ENCODE data around the gene FCSK. TPM values are rescaled to one million over a fixed set of nuclear protein-coding genes. Genes with fewer than 3 reads are reported as not detected.

Gene FCSK
- total RNA-seq, 1 experiment from 2014 or later, result 6.4 TPM

DNA sequence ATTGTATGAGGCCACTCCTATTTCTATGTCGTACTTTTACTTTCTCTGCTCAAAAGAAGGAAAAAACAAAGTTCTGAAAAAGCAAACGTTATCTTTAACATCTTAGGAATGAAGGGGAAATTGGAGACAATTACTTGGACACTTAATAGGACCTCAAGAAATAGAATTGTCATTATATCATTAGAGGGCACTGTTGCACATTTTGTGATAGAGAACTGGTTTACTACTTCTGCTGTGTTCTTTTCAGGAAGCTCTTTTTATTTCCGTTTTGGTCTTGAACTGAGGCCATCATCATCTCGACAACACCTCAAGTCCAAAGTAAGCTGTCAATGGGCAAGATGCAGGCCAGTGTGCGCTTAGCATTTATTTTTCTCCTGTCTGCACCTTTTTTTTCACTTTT is 54.4 kb downstream of the FCSK start:
- no peak overlapping the region for H2AFZ ChIP-seq (ENCODE audit: low read length)
- H3K4me3 ChIP-seq (ENCODE audit: low read length), result no peak overlapping the region
- DNase-seq, result peak; percentile 71
- H3K4me1 ChIP-seq (ENCODE audit: low read length), result no peaks in the 10 kb centered on the region
- no peaks in the 10 kb centered on the region for H3K27me3 ChIP-seq (ENCODE audit: low read length)
- no peaks in the 10 kb centered on the region for H4K20me1 ChIP-seq (ENCODE audit: insufficient read depth, low read depth, low read length)
- no peaks in the 10 kb centered on the region for H3K9me2 ChIP-seq (replicated peaks; ENCODE audit: insufficient read depth, low read length)
- no peak overlapping the region for H3K9ac ChIP-seq (ENCODE audit: low read length)
- H3K4me2 ChIP-seq (ENCODE audit: low read depth, low read length, poor library complexity, severe bottlenecking), result no peak overlapping the region
- no peak overlapping the region for H3K27ac ChIP-seq (ENCODE audit: low read length)
- peaks cover 7% of the 10 kb centered on the region; the same call in 1 of the 2 replicates for H3K36me3 ChIP-seq (ENCODE audit: insufficient read depth, low read length)
- no peaks in the 10 kb centered on the region for H3K9me3 ChIP-seq (ENCODE audit: low read length)
- H3K79me2 ChIP-seq (ENCODE audit: low read length), result no peaks in the 10 kb centered on the region

DNA sequence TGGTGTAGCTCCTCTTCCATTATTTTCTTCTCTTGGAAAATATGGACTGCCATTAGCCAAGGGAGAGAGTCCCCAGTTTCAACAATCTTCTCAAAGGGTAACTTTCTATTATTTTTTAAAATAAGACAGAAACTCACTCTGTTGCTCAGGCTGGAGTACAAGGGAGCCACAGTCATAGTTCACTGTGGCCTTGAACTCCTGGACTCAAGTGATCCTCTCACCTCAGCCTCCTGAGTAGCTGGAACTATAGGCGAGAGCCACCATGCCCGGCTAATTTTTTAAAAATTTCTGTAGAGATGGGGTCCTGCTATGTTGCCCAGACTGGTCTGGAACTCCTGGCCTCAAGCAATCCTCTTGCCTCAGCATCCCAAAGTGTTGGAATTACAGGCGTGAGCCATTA is 55.8 kb downstream of the FCSK start:
- Histone ChIP-seq H3K27ac (ENCODE audit: low read length) (no peak overlapping the region), H3K79me2 (ENCODE audit: low read length) (no peaks in the 10 kb centered on the region), H3K9ac (ENCODE audit: low read length) (no peak overlapping the region), H3K27me3 (ENCODE audit: low read length) (no peaks in the 10 kb centered on the region), H3K9me2 (replicated peaks; ENCODE audit: insufficient read depth, low read length) (no peaks in the 10 kb centered on the region), H3K4me1 (ENCODE audit: low read length) (no peaks in the 10 kb centered on the region), H2AFZ (ENCODE audit: low read length) (no peak overlapping the region), H3K4me2 (ENCODE audit: low read depth, low read length, poor library complexity, severe bottlenecking) (no peak overlapping the region), H3K9me3 (ENCODE audit: low read length) (no peaks in the 10 kb centered on the region), H3K36me3 (ENCODE audit: insufficient read depth, low read length) (peaks cover 13% of the 10 kb centered on the region; the same call in 1 of the 2 replicates), H3K4me3 (ENCODE audit: low read length) (no peak overlapping the region), H4K20me1 (ENCODE audit: insufficient read depth, low read depth, low read length) (no peaks in the 10 kb centered on the region)
- no peak for DNase-seq

DNA sequence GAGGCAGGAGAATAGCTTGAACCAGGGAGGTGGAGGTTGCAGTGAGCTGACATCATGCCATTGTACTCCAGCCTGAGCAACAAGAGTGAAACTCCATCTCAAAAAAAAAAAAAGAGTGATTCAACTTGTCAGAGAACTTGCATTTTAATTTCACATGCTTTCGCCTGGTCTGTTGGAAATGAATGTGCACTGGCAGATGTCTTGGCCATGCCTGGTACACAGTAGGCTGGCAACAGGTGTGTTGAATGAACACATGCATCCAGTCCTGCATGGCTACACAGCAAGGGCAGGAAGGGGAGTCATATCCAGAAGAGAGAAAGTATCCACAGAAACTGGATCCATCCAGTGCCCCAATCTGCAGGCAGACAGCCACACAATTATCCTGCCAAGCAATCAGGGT is 57.4 kb downstream of the FCSK start:
- DNase-seq, result no peak
- H3K4me2 ChIP-seq (ENCODE audit: low read depth, low read length, poor library complexity, severe bottlenecking), result no peak overlapping the region
- no peaks in the 10 kb centered on the region for H3K9me3 ChIP-seq (ENCODE audit: low read length)
- no peak overlapping the region for H2AFZ ChIP-seq (ENCODE audit: low read length)
- peaks cover 13% of the 10 kb centered on the region; the same call in 1 of the 2 replicates for H3K36me3 ChIP-seq (ENCODE audit: insufficient read depth, low read length)
- no peaks in the 10 kb centered on the region for H3K27me3 ChIP-seq (ENCODE audit: low read length)
- no peaks in the 10 kb centered on the region for H3K9me2 ChIP-seq (replicated peaks; ENCODE audit: insufficient read depth, low read length)
- H3K9ac ChIP-seq (ENCODE audit: low read length), result no peak overlapping the region
- H3K4me3 ChIP-seq (ENCODE audit: low read length), result no peak overlapping the region
- H4K20me1 ChIP-seq (ENCODE audit: insufficient read depth, low read depth, low read length), result no peaks in the 10 kb centered on the region
- no peaks in the 10 kb centered on the region for H3K79me2 ChIP-seq (ENCODE audit: low read length)
- no peaks in the 10 kb centered on the region for H3K4me1 ChIP-seq (ENCODE audit: low read length)
- no peak overlapping the region for H3K27ac ChIP-seq (ENCODE audit: low read length)

DNA sequence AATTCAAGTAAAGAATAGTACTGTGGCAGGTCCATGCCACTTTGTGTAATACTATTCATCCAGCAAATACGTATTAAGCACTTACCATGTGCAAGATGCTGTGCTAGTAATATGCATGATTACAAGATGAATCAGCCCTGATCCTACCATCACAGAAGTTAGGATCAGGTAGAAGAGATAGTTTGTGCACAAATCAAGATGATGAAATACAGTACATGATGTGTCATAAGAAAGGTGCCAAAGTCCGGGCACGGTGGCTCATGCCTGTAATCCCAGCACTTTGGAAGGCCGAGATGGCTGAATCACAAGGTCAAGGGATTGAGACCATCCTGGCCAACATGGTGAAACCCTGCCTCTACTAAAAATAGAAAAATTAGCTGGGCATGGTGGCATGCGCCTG is 58.1 kb downstream of the FCSK start:
- Histone ChIP-seq H3K9me3 (ENCODE audit: low read length) (no peaks in the 10 kb centered on the region), H3K4me3 (ENCODE audit: low read length) (no peak overlapping the region), H3K4me2 (ENCODE audit: low read depth, low read length, poor library complexity, severe bottlenecking) (no peak overlapping the region), H3K79me2 (ENCODE audit: low read length) (no peaks in the 10 kb centered on the region), H3K9ac (ENCODE audit: low read length) (no peak overlapping the region), H4K20me1 (ENCODE audit: insufficient read depth, low read depth, low read length) (no peaks in the 10 kb centered on the region), H2AFZ (ENCODE audit: low read length) (no peak overlapping the region), H3K27ac (ENCODE audit: low read length) (no peak overlapping the region), H3K27me3 (ENCODE audit: low read length) (no peaks in the 10 kb centered on the region), H3K4me1 (ENCODE audit: low read length) (no peaks in the 10 kb centered on the region), H3K36me3 (ENCODE audit: insufficient read depth, low read length) (peaks cover 9% of the 10 kb centered on the region; the same call in 1 of the 2 replicates), H3K9me2 (replicated peaks; ENCODE audit: insufficient read depth, low read length) (no peaks in the 10 kb centered on the region)
- DNase-seq, result no peak

DNA sequence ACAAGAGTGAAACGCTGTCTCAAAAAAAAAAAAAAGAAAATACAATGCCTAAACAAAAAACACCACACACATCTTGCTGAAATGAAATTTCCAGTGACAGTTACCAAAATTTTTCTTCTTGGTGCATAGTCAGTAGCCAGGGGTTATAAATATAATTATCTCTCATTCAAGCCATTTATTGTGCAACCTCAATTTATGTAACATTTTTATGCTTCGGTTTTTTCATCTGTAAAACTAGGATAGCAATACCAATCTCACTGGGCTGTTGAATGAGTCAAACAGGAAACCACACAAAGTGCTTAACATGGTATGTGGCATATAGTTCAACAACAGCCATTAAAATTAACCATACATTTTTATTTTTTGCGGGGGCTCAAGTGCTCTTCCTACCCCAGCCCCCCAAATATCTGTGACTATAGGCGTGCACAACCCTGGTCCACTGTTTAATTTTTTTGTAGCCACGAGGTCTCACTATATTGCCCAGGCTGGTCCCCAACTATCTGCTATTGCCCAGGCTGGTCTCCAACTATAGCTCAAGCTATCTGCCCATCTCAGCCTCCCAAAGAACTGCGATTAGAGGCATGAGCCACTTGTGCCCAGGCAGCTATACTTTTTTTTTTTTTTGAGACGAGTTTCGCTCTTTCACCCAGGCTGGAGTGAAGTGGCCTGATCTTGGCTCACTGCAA is 66.4 kb downstream of the FCSK start:
- Histone ChIP-seq H3K4me2 (ENCODE audit: low read depth, low read length, poor library complexity, severe bottlenecking) (no peak overlapping the region), H3K36me3 (ENCODE audit: insufficient read depth, low read length) (peaks cover 6% of the 10 kb centered on the region), H3K9me3 (ENCODE audit: low read length) (no peaks in the 10 kb centered on the region), H3K4me1 (ENCODE audit: low read length) (peaks cover 28% of the 10 kb centered on the region), H3K27me3 (ENCODE audit: low read length) (no peaks in the 10 kb centered on the region), H2AFZ (ENCODE audit: low read length) (0 out of 2 replicates have a peak overlapping the region, but pooled peaks have one; percentile 24), H3K4me3 (ENCODE audit: low read length) (no peak overlapping the region), H3K79me2 (ENCODE audit: low read length) (peaks cover 47% of the 10 kb centered on the region), H4K20me1 (ENCODE audit: insufficient read depth, low read depth, low read length) (peaks cover 6% of the 10 kb centered on the region; the same call in 1 of the 2 replicates), H3K9me2 (replicated peaks; ENCODE audit: insufficient read depth, low read length) (no peaks in the 10 kb centered on the region), H3K27ac (ENCODE audit: low read length) (no peak overlapping the region), H3K9ac (ENCODE audit: low read length) (no peak overlapping the region)
- DNase-seq, result no peak

DNA sequence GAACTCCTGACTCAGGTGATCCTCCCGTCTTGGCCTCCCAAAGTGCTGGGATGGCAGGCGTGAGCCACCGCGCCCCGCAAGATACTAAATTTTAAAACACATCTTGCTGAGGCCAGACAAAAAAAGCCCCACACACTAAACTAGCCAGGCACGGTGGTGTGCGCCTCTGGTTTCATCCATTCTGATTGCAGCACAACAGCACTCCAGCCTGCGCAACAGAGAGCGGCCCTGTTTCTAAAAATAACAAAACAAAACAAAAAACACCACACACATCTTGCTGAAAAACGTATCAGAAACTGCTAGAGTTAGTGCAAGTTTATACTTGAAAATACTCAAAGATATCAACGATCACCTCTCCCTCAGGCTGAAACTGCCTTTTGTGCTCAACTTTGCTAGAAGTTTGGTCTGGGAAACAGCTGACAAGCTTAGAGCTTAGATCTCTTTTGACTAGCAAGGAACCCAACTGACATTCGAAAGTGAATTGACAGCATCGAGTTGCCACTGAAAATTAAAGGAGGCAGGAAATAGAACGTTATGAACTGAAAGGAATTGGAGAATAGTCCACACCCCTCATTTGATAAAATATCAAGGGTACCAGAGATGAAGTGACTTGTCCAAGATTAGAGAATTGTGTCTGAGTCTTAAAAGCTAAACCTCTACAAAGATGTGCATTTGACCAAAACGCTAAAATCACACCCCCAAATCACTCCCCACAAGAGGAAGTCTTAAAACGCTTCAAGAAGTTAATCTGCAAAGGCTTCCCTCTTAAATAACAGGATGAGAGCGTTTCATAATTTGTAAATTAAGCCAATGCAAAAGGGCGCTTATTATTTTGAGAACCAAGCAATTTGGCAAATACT is 68.1 kb downstream of the FCSK start:
- H3K9me2 ChIP-seq (replicated peaks; ENCODE audit: insufficient read depth, low read length), result no peaks in the 10 kb centered on the region
- H3K27me3 ChIP-seq (ENCODE audit: low read length), result no peaks in the 10 kb centered on the region
- H2AFZ ChIP-seq (ENCODE audit: low read length), result peak overlapping the region; percentile 25
- peaks cover 44% of the 10 kb centered on the region for H3K4me1 ChIP-seq (ENCODE audit: low read length)
- peaks cover 64% of the 10 kb centered on the region for H3K79me2 ChIP-seq (ENCODE audit: low read length)
- peak; percentile 70 for DNase-seq
- peak overlapping the region; percentile 80 for H3K4me2 ChIP-seq (ENCODE audit: low read depth, low read length, poor library complexity, severe bottlenecking)
- peak overlapping the region; percentile 87 for H3K27ac ChIP-seq (ENCODE audit: low read length)
- H3K9me3 ChIP-seq (ENCODE audit: low read length), result no peaks in the 10 kb centered on the region
- H4K20me1 ChIP-seq (ENCODE audit: insufficient read depth, low read depth, low read length), result peaks cover 19% of the 10 kb centered on the region
- peak overlapping the region; percentile 95 for H3K4me3 ChIP-seq (ENCODE audit: low read length)
- H3K9ac ChIP-seq (ENCODE audit: low read length), result peak overlapping the region; percentile 96
- H3K36me3 ChIP-seq (ENCODE audit: insufficient read depth, low read length), result peaks cover 22% of the 10 kb centered on the region

DNA sequence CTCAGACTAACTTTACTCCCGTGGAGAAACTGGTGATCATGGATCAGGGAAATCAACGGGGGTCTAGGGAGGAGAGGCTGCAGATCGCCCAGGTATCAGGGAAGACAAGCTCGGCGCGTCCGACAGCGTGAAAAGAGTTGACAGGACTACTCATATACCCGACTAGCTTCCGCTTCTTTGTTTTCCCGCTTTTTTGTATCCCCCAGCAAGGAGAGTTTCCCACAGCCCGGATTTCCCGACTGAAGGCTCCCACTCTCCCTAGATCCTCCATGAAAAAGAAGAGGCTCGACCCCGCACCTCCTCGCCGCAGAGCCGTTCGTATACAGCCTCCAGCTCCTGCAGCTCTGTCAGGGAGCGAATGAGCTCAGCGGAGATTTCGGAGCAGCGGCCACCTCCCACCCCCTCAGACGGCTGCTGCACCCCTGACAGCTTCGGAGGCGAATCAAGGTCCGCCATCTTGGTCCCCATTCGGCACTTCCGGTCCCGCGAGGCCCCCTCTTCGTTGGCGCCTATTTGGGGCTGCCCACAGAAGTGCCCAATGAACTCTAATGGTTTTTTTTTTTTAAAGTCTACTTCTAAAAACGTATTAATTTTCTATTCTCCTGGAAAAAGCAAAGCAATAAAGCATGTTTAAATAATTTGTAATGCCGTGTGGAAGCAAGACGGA is 68.8 kb downstream of the FCSK start, which contains the start of gene COG4:
Gene COG4 (minus strand): TSS at position 479 of the 667 bp plus-strand sequence. CDS start 11 bp downstream, at position 468.
- Histone ChIP-seq H3K4me2 (ENCODE audit: low read depth, low read length, poor library complexity, severe bottlenecking) (peak within 1 kb of the TSS; percentile 80), H3K9me3 (ENCODE audit: low read length) (no peaks in the 10 kb centered on the region), H3K36me3 (ENCODE audit: insufficient read depth, low read length) (peaks cover 24% of the 10 kb centered on the region), H4K20me1 (ENCODE audit: insufficient read depth, low read depth, low read length) (peaks cover 19% of the 10 kb centered on the region), H3K79me2 (ENCODE audit: low read length) (peaks cover 71% of the 10 kb centered on the region), H3K4me1 (ENCODE audit: low read length) (peaks cover 44% of the 10 kb centered on the region), H3K27ac (ENCODE audit: low read length) (peak within 1 kb of the TSS; percentile 87), H2AFZ (ENCODE audit: low read length) (peak within 1 kb of the TSS; percentile 25), H3K9me2 (replicated peaks; ENCODE audit: insufficient read depth, low read length) (no peaks in the 10 kb centered on the region), H3K27me3 (ENCODE audit: low read length) (no peaks in the 10 kb centered on the region), H3K4me3 (ENCODE audit: low read length) (peak within 1 kb of the TSS; percentile 95), H3K9ac (ENCODE audit: low read length) (peak within 1 kb of the TSS; percentile 96)
- DNase-seq, result peak; percentile 97

Measured in Karpas-422 (cell line).